GM19025 (cell line): ENCODE results near the gene VARS1.

Experiments
- ATAC-seq: cut with Tn5 transposase; IDR thresholded peaks from one replicate; pipeline ENCODE4 v1.9.1; 2021; ENCODE audit warnings: mild to moderate bottlenecking, low read depth, moderate library complexity; ENCODE audit not compliant: unreplicated experiment

Gene VARS1

GRCh38 chr6:31775633-31776484, 19.7 kb downstream of the VARS1 start:
- no peak for ATAC-seq

- no peak for ATAC-seq
Measured at GRCh38 chr6:31775184-31775583, 20.4 kb downstream of the VARS1 start.

- no peak for ATAC-seq
Measured at GRCh38 chr6:31771992-31772358, 23.6 kb downstream of the VARS1 start.

GRCh38 chr6:31770860-31771259, 24.7 kb downstream of the VARS1 start:
- no peak for ATAC-seq

GRCh38 chr6:31769684-31770371, 25.7 kb downstream of the VARS1 start:
- no peak for ATAC-seq

- ATAC-seq: no peak
Measured at GRCh38 chr6:31768363-31769257, 26.9 kb downstream of the VARS1 start.

- no peak for ATAC-seq
Measured at GRCh38 chr6:31767096-31767645, 28.4 kb downstream of the VARS1 start.

GRCh38 chr6:31765910-31766794, 29.4 kb downstream of the VARS1 start:
- ATAC-seq: no peak

GRCh38 chr6:31765559-31765909, 30.0 kb downstream of the VARS1 start:
- ATAC-seq: no peak

- ATAC-seq: no peak
Measured at GRCh38 chr6:31764198-31764597, 31.4 kb downstream of the VARS1 start.

- ATAC-seq: no peak
Measured at GRCh38 chr6:31763619-31763940, 32.0 kb downstream of the VARS1 start.

GRCh38 chr6:31762878-31763618, 32.5 kb downstream of the VARS1 start:
- no peak for ATAC-seq

- no peak for ATAC-seq
Measured at GRCh38 chr6:31762356-31762755, 33.2 kb downstream of the VARS1 start, which contains the start of gene SAPCD1. SAPCD1 (plus strand) TSS chr6:31762656; CDS start chr6:31763055, 399 bp downstream.

- ATAC-seq: no peak
Measured at GRCh38 chr6:31761343-31761742, 34.2 kb downstream of the VARS1 start.

- ATAC-seq: no peak
Measured at GRCh38 chr6:31760790-31761189, 34.8 kb downstream of the VARS1 start.

- no peak for ATAC-seq
Measured at GRCh38 chr6:31758281-31758680, 37.3 kb downstream of the VARS1 start.

GRCh38 chr6:31752739-31753319, 42.7 kb downstream of the VARS1 start:
- ATAC-seq: no peak

- no peak for ATAC-seq
Measured at GRCh38 chr6:31750411-31751022, 45.0 kb downstream of the VARS1 start.
